Astrocyte of the spinal cord (primary cell): ENCODE measurements around the gene GINM1.

Experiments
- DNase-seq: peaks from one replicate; pipeline ENCODE4 v3.0.0; 2011; ENCODE audit warnings: low read depth, low spot score
- H3K4me3 ChIP-seq: 2 replicates; pipeline ENCODE4 v1.5.1; 2011; ENCODE audit warnings: low read depth, mild to moderate bottlenecking, low read length, moderate library complexity
- CTCF ChIP-seq: IDR thresholded peaks from 2 replicates; pipeline ENCODE4 v1.5.1; 2012; ENCODE audit warnings: low read depth, mild to moderate bottlenecking, low read length, inconsistent platforms
- in situ Hi-C: cut with HindIII; loops from 2 replicates; pipeline ENCODE4 v1.10.0; 2017; ENCODE audit warnings: low sequenced_read_pairs

The GINM1 gene

GRCh38 chr6:149615805-149616204, 49.6 kb downstream of the GINM1 start:
- no peak overlapping the region for H3K4me3 ChIP-seq
- in situ Hi-C loops: no loop called here
- DNase-seq: no peak
- TF ChIP-seq CTCF: no peak

GRCh38 chr6:149627672-149628071, 61.5 kb downstream of the GINM1 start:
- no peak for TF ChIP-seq CTCF
- DNase-seq: no peak
- in situ Hi-C loops: no loop called here
- no peak overlapping the region for H3K4me3 ChIP-seq

DNA sequence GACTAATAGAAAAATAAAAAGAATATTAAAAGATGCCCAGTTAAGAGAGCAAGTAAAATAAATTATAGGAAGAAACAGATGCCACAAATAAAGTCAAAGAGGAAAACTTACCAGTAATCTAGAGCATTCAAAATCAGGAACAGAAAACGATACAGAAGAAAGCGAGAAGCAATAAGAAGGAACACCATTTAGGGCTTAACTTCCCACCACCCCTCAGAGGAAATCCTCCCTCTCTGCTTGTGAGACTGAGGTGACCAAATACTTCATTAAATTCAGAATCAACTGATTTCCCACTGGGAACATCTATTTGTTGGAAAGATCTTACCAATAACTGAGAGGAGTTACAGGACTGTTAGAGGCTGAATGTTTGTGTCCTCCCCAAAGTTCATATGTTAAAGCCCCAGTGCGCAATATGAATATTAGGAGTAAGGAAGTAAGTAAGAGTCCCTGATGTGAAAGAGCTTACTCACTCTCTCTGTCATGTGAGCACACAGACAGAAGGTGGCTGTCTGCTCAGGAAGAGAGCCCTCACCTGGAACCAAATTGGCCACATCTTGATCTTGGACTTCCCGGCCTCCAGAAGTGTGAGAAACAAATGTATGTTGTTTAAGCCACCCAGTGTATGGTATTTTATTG, 62.8 kb downstream of the GINM1 start:
- no peak for DNase-seq
- H3K4me3 ChIP-seq: no peak overlapping the region
- in situ Hi-C loops: no loop called here
- no peak for TF ChIP-seq CTCF

DNA sequence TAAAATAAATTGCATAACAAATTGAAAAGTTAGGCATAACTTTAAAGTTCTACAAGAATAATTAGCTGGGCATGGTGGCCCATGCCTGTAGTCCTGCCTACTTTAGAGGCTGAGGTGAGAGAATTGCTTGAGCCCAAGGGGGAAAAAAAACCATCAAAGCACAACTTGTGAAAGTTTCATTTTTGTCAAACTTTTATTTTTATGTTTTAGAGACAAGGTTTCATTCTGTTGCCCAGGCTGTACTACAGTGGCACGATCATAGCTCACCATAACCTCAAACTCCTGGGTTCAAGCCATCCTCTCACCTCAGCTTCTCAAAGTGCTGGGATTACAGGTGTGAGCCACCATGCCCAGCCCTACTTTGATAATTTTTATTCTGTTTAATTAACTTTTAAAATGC, 68.1 kb downstream of the GINM1 start:
- TF ChIP-seq CTCF: no peak
- no peak for DNase-seq
- H3K4me3 ChIP-seq: no peak overlapping the region
- in situ Hi-C loops: no loop called here

DNA sequence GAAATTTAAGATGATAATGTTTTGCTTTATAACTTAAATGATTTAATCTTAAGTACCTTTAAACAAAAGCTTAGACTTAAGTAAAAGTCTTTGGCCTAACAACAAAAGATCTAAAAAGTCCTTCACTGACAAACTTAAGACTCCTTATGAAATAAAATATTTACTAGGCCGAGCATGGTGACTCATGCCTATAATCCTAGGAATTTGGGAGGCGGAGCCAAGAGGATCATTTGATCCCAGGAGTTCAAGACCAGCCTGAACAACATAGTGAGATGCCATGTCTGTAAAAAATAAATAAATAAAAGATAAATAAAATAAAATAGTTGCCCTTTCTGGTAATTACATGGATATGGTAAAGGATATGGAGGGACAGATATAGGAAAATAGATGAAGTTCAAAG, 69.9 kb downstream of the GINM1 start:
- DNase-seq: peak; percentile 28
- no peak overlapping the region for H3K4me3 ChIP-seq

More for the DNA sequence above, 69.9 kb downstream of the GINM1 start:
- in situ Hi-C loops: no loop called here
- no peak for TF ChIP-seq CTCF
